ENCODE measurements around the gene SLC44A3.
A peak's percentile ranks its signal among the peaks of the same experiment; 100 is the strongest.

GRCh38 chr1:94821636-94822305, 1.6 kb downstream of the SLC44A3 start:
- TF ChIP-seq CTCF (tag by site-specific recombination; IDR thresholded peaks at IDR 0.05) (no peak), ZNF10 (tag by site-specific recombination; IDR thresholded peaks at IDR 0.05) (no peak), TRIM28 (IDR thresholded peaks at IDR 0.05; ENCODE audit: borderline replicate concordance, low read length) (no peak), ZBTB17 (tag by site-specific recombination; IDR thresholded peaks at IDR 0.05) (peak; percentile 42), BCL6B (tag by site-specific recombination; IDR thresholded peaks at IDR 0.05) (no peak)
